ENCODE measurements around the gene BBS9. TPM values are rescaled to one million over a fixed set of nuclear protein-coding genes. Genes with fewer than 3 reads are reported as not detected.

The BBS9 gene
- total RNA-seq, 1 donor from 2014 or later: 21.1 TPM

DNA sequence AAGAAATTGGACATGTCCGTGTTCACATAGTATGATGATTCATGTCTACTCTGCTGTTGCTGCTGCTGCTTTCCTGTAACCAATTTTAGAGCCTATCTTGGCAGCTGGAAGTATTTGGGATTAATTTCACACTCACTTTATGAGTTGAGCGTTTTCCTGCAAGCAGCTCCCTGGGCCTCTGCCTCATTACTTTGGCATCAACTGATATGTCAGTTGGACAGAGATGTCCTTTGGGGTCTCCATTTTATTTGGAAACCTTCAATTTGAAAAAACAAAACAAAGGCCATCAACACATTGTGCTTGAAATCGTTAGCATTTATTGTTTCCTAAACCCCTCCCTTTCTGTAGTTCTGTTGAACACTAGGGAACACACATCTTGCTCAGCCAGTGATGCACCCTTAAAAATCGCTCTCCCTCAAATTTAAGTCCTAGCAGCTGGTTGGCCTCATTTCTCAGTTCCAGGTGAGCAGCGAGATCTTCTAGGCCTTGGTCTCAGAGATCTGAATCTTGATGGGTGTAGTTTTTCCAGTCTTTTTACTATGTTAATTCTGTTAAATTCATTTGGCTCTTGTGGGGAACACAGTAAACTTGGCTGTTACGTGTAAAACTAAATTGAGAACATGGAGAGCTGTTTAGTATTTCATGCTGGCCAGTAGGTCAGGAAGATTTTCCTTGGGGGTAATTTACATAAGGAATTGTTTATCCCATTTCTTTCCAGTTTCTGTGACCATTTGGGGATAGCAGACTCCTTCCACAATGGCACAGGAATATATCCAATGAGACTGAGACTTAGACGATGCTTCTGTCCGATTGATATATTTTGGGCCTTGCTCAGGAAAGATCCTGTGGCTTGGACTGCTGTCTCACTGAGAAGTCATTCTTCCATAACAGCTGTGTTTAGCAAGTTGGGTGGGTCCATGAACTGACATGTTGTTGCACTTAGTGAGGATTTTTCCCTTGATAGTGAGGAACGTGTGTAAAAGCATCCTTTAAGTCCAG is 371.6 kb downstream of the BBS9 start:
- TF ChIP-seq, protein P1, sequence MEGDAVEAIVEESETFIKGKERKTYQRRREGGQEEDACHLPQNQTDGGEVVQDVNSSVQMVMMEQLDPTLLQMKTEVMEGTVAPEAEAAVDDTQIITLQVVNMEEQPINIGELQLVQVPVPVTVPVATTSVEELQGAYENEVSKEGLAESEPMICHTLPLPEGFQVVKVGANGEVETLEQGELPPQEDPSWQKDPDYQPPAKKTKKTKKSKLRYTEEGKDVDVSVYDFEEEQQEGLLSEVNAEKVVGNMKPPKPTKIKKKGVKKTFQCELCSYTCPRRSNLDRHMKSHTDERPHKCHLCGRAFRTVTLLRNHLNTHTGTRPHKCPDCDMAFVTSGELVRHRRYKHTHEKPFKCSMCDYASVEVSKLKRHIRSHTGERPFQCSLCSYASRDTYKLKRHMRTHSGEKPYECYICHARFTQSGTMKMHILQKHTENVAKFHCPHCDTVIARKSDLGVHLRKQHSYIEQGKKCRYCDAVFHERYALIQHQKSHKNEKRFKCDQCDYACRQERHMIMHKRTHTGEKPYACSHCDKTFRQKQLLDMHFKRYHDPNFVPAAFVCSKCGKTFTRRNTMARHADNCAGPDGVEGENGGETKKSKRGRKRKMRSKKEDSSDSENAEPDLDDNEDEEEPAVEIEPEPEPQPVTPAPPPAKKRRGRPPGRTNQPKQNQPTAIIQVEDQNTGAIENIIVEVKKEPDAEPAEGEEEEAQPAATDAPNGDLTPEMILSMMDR (IDR thresholded peaks at IDR 0.05; ENCODE audit: partially characterized antibody, unreplicated experiment): no peak
- no peak overlapping the region for H3K4me3 Mint-ChIP-seq (ENCODE audit: unreplicated experiment)
- H3K9me3 Mint-ChIP-seq (ENCODE audit: unreplicated experiment): no peaks in the 10 kb centered on the region
- no peaks in the 10 kb centered on the region for H3K27me3 Mint-ChIP-seq (ENCODE audit: unreplicated experiment)
- no peaks in the 10 kb centered on the region for H3K4me1 Mint-ChIP-seq (ENCODE audit: low read depth, unreplicated experiment)
- no peak for DNase-seq
- no peaks in the 10 kb centered on the region for H3K36me3 Mint-ChIP-seq (ENCODE audit: unreplicated experiment)
- no peak overlapping the region for H3K27ac Mint-ChIP-seq (ENCODE audit: unreplicated experiment)

DNA sequence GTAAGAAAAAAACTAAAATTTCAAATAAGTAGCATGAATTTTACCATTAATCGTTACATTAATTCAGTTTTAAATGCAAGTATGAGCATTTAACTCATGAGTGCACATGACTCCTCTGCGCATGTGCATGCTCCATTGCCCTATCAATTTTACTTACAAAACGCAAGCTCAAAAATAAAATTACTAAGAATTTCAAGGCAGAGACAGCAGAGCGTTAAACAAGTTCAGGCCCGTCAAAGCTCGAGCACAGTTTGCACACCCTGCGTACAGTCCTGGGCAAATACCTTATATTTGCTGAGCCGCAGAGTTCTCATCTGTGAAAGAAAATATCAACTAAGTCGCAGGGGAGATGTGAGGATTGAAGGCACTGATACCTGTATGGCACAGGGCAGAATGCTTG is 373.6 kb downstream of the BBS9 start:
- no peaks in the 10 kb centered on the region for H3K27me3 Mint-ChIP-seq (ENCODE audit: unreplicated experiment)
- TF ChIP-seq, protein P1 (IDR thresholded peaks at IDR 0.05; ENCODE audit: partially characterized antibody, unreplicated experiment): no peak
- no peaks in the 10 kb centered on the region for H3K9me3 Mint-ChIP-seq (ENCODE audit: unreplicated experiment)
- H3K27ac Mint-ChIP-seq (ENCODE audit: unreplicated experiment): no peak overlapping the region
- DNase-seq: no peak
- H3K4me1 Mint-ChIP-seq (ENCODE audit: low read depth, unreplicated experiment): no peaks in the 10 kb centered on the region
- H3K4me3 Mint-ChIP-seq (ENCODE audit: unreplicated experiment): no peak overlapping the region
- H3K36me3 Mint-ChIP-seq (ENCODE audit: unreplicated experiment): no peaks in the 10 kb centered on the region

DNA sequence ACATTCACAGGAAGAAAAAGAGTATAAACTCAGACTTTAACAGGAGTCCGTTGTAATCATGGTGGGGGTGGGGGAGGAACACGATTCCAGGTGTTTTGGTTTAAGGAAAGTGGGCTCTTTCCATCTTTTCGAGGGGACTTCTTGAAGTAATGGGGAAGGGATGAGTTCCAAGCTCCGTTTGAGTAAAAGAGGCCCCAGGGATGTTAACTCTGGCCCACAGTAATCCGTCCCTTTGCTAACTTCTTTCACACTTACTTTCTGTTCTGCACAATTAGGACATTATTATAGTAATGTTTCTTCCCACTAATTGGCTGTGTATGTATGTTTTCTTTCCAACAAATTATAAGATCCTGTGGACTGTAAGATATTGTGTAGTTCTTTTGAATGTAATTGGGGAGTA is 374.4 kb downstream of the BBS9 start:
- Mint-ChIP-seq H3K9me3 (ENCODE audit: unreplicated experiment) (no peaks in the 10 kb centered on the region), H3K4me1 (ENCODE audit: low read depth, unreplicated experiment) (no peaks in the 10 kb centered on the region), H3K4me3 (ENCODE audit: unreplicated experiment) (no peak overlapping the region), H3K27me3 (ENCODE audit: unreplicated experiment) (no peaks in the 10 kb centered on the region), H3K36me3 (ENCODE audit: unreplicated experiment) (no peaks in the 10 kb centered on the region), H3K27ac (ENCODE audit: unreplicated experiment) (no peak overlapping the region)
- TF ChIP-seq, protein P1 (IDR thresholded peaks at IDR 0.05; ENCODE audit: partially characterized antibody, unreplicated experiment): no peak
- no peak for DNase-seq

- Mint-ChIP-seq H3K4me3 (ENCODE audit: unreplicated experiment) (no peak overlapping the region), H3K36me3 (ENCODE audit: unreplicated experiment) (no peaks in the 10 kb centered on the region), H3K27ac (ENCODE audit: unreplicated experiment) (no peak overlapping the region), H3K27me3 (ENCODE audit: unreplicated experiment) (no peaks in the 10 kb centered on the region), H3K4me1 (ENCODE audit: low read depth, unreplicated experiment) (no peaks in the 10 kb centered on the region), H3K9me3 (ENCODE audit: unreplicated experiment) (no peaks in the 10 kb centered on the region)
- DNase-seq: no peak
- TF ChIP-seq, protein P1 (IDR thresholded peaks at IDR 0.05; ENCODE audit: partially characterized antibody, unreplicated experiment): no peak
These were observed 374.9 kb downstream of the BBS9 start for GRCh38 chr7:33504266-33504665.

DNA sequence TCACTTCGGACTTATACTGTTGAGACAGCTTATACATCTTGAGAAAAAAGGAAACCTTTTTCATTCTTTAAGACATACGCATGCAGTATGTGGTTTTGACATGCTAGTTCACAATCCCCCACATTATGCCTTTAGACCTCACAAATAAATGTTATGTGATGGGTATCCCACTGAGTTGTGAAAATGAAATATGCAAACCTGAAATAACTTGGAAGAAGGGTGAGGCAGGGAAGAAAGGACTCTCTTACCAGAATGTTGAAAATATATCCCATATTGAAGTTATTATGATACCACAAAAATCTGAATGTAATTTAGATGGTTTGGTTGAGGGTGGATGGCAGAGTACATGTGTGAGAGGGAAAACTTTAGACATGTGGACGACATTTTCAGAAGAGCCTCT is 379.8 kb downstream of the BBS9 start:
- DNase-seq: no peak
- no peaks in the 10 kb centered on the region for H3K9me3 Mint-ChIP-seq (ENCODE audit: unreplicated experiment)
- no peaks in the 10 kb centered on the region for H3K4me1 Mint-ChIP-seq (ENCODE audit: low read depth, unreplicated experiment)
- H3K27me3 Mint-ChIP-seq (ENCODE audit: unreplicated experiment): no peaks in the 10 kb centered on the region
- no peak overlapping the region for H3K27ac Mint-ChIP-seq (ENCODE audit: unreplicated experiment)
- TF ChIP-seq, protein P1 (IDR thresholded peaks at IDR 0.05; ENCODE audit: partially characterized antibody, unreplicated experiment): no peak
- H3K4me3 Mint-ChIP-seq (ENCODE audit: unreplicated experiment): no peak overlapping the region
- H3K36me3 Mint-ChIP-seq (ENCODE audit: unreplicated experiment): no peaks in the 10 kb centered on the region

Data from glutamatergic neuron (in vitro differentiated cells).